Stimulated activated naive B cell treated with anti-CD40 and anti-IgM and Interleukin-4, amounts not matched to agents 10 μg/mL and 1 μg/mL and 100 μg/mL, for 72 hours (primary cell): Measurements from ENCODE around the gene SENP1.
A peak's percentile ranks its signal among the peaks of the same experiment; 100 is the strongest.

ENCODE experiments used
- ATAC-seq, 2 donors: fragments of 150-1000 bp; cut with Tn5 transposase; replicated peaks; 2 replicates each; pipeline ENCODE4 v1.10.0; 2021; ENCODE audit warnings: moderate library complexity in 1 of 2
- DNase-seq: peaks from one replicate; pipeline ENCODE4 v3.0.0; 2021
- H3K27ac Mint-ChIP-seq: one replicate; pipeline ENCODE4 v1.8.0; 2022; ENCODE audit warnings: mild to moderate bottlenecking, mixed read lengths
- H3K27me3 Mint-ChIP-seq, 2 donors: one replicate each; pipeline ENCODE4 v1.8.0; 2022; ENCODE audit warnings: mixed read lengths in 2 of 2
- H3K36me3 Mint-ChIP-seq, 2 donors: one replicate each; pipeline ENCODE4 v1.8.0; 2022; ENCODE audit warnings: mixed read lengths in 2 of 2, mild to moderate bottlenecking in 1 of 2
- H3K4me1 Mint-ChIP-seq, 2 donors: one replicate each; pipeline ENCODE4 v1.8.0; 2022; ENCODE audit warnings: mixed read lengths in 2 of 2, mild to moderate bottlenecking in 1 of 2
- H3K4me3 Mint-ChIP-seq, 2 donors: one replicate each; pipeline ENCODE4 v1.8.0; 2022; ENCODE audit warnings: mild to moderate bottlenecking in 2 of 2, mixed read lengths in 2 of 2, moderate library complexity in 1 of 2
- H3K9me3 Mint-ChIP-seq, 2 donors: one replicate each; pipeline ENCODE4 v1.8.0; 2022; ENCODE audit warnings: mixed read lengths in 2 of 2, mild to moderate bottlenecking in 1 of 2

Gene SENP1

GRCh38 chr12:48004053-48004941, 101.6 kb downstream of the SENP1 start, which contains the start of gene COL2A1:
TSS of gene COL2A1 (minus strand) at chr12:48004476. CDS start at chr12:48004321, 155 bp downstream.
- Mint-ChIP-seq H3K27ac (peak within 1 kb of the TSS; percentile 28), H3K4me3 (peak within 1 kb of the TSS; percentile 73 to 78), H3K36me3 (no peaks in the 10 kb centered on the region), H3K9me3 (no peaks in the 10 kb centered on the region), H3K27me3 (peaks cover 84 to 96% of the 10 kb centered on the region in 2 donors), H3K4me1 (peaks cover 23 to 44% of the 10 kb centered on the region in 2 donors)
- peak; percentile 51 to 63 for ATAC-seq
- DNase-seq: no peak

GRCh38 chr12:48003226-48004052, 102.4 kb downstream of the SENP1 start:
- peak; percentile 29 to 36 for ATAC-seq
- peak overlapping the region; percentile 73 to 78 for H3K4me3 Mint-ChIP-seq
- H3K4me1 Mint-ChIP-seq: peaks cover 23 to 44% of the 10 kb centered on the region in 2 donors
- peaks cover 84 to 96% of the 10 kb centered on the region in 2 donors for H3K27me3 Mint-ChIP-seq
- no peak for DNase-seq
- no peaks in the 10 kb centered on the region for H3K9me3 Mint-ChIP-seq
- peak overlapping the region; percentile 28 for H3K27ac Mint-ChIP-seq
- H3K36me3 Mint-ChIP-seq: no peaks in the 10 kb centered on the region

- no peak for DNase-seq
- Mint-ChIP-seq H3K9me3 (no peaks in the 10 kb centered on the region), H3K36me3 (no peaks in the 10 kb centered on the region), H3K4me3 (peak overlapping the region; percentile 41 to 78), H3K4me1 (peaks cover 23 to 44% of the 10 kb centered on the region in 2 donors), H3K27me3 (peaks cover 82 to 98% of the 10 kb centered on the region in 2 donors), H3K27ac (no peak overlapping the region)
- ATAC-seq: no peak
Measured at GRCh38 chr12:48002773-48003218, 103.1 kb downstream of the SENP1 start.

- Mint-ChIP-seq H3K27me3 (peaks cover 79 to 96% of the 10 kb centered on the region in 2 donors), H3K4me1 (peaks cover 23 to 44% of the 10 kb centered on the region in 2 donors), H3K4me3 (peak overlapping the region; percentile 72 to 77), H3K27ac (no peak overlapping the region), H3K36me3 (no peaks in the 10 kb centered on the region), H3K9me3 (no peaks in the 10 kb centered on the region)
- no peak for DNase-seq
- ATAC-seq: no peak
Measured at GRCh38 chr12:48002414-48002730, 103.5 kb downstream of the SENP1 start.

GRCh38 chr12:48001505-48002413, 104.1 kb downstream of the SENP1 start:
- Mint-ChIP-seq H3K4me3 (peak overlapping the region; percentile 72 to 77), H3K36me3 (no peaks in the 10 kb centered on the region), H3K9me3 (no peaks in the 10 kb centered on the region), H3K27me3 (peaks cover 78 to 90% of the 10 kb centered on the region in 2 donors), H3K4me1 (peaks cover 23 to 44% of the 10 kb centered on the region in 2 donors), H3K27ac (peak overlapping the region; percentile 74)
- DNase-seq: no peak
- ATAC-seq: peak; percentile 10 to 22

- peaks cover 23 to 44% of the 10 kb centered on the region in 2 donors for H3K4me1 Mint-ChIP-seq
Measured at GRCh38 chr12:48000878-48001504, 104.9 kb downstream of the SENP1 start.

GRCh38 chr12:47999816-48000215, 106.1 kb downstream of the SENP1 start:
- no peaks in the 10 kb centered on the region for H3K36me3 Mint-ChIP-seq
- H3K27me3 Mint-ChIP-seq: peaks cover 69 to 82% of the 10 kb centered on the region in 2 donors
- no peak for ATAC-seq
- no peak overlapping the region for H3K4me3 Mint-ChIP-seq
- no peak overlapping the region for H3K27ac Mint-ChIP-seq
- no peaks in the 10 kb centered on the region for H3K9me3 Mint-ChIP-seq
- peaks cover 21 to 36% of the 10 kb centered on the region in 2 donors for H3K4me1 Mint-ChIP-seq
- DNase-seq: no peak

More at GRCh38 chr12:48000878-48001504, 104.9 kb downstream of the SENP1 start:
- Mint-ChIP-seq H3K27me3 (peaks cover 72 to 82% of the 10 kb centered on the region in 2 donors), H3K9me3 (no peaks in the 10 kb centered on the region), H3K36me3 (no peaks in the 10 kb centered on the region), H3K27ac (peak overlapping the region; percentile 74), H3K4me3 (peak overlapping the region; percentile 72 to 77)
- DNase-seq (no peak), ATAC-seq (no peak)

GRCh38 chr12:47997321-47997720, 108.6 kb downstream of the SENP1 start:
- Mint-ChIP-seq H3K27ac (no peak overlapping the region), H3K27me3 (peaks cover 59 to 62% of the 10 kb centered on the region in 2 donors), H3K4me3 (no peak overlapping the region), H3K4me1 (peaks cover 9 to 16% of the 10 kb centered on the region in 2 donors), H3K36me3 (no peaks in the 10 kb centered on the region), H3K9me3 (no peaks in the 10 kb centered on the region)
- ATAC-seq (no peak), DNase-seq (no peak)

- Mint-ChIP-seq H3K4me1 (peaks cover 5 to 7% of the 10 kb centered on the region in 2 donors), H3K36me3 (no peaks in the 10 kb centered on the region), H3K9me3 (no peaks in the 10 kb centered on the region), H3K27me3 (peaks cover 47 to 49% of the 10 kb centered on the region in 2 donors), H3K4me3 (no peak overlapping the region), H3K27ac (no peak overlapping the region)
- DNase-seq (no peak), ATAC-seq (no peak)
Measured at GRCh38 chr12:47995981-47996401, 109.9 kb downstream of the SENP1 start.

- ATAC-seq: no peak
- Mint-ChIP-seq H3K36me3 (no peaks in the 10 kb centered on the region), H3K4me3 (no peak overlapping the region), H3K27ac (no peak overlapping the region), H3K4me1 (peaks cover 25 to 29% of the 10 kb centered on the region in 2 donors), H3K9me3 (no peaks in the 10 kb centered on the region), H3K27me3 (peaks cover 23 to 24% of the 10 kb centered on the region in 2 donors)
- DNase-seq: no peak
Measured at GRCh38 chr12:47993491-47993890, 112.4 kb downstream of the SENP1 start.
